ENCODE results near the gene ZFP30. TPM values are rescaled to one million over a fixed set of nuclear protein-coding genes. Genes with fewer than 3 reads are reported as not detected.
A peak's percentile ranks its signal among the peaks of the same experiment; 100 is the strongest.

The ZFP30 gene
- total and polyA plus RNA-seq, 2 experiments from 2014 or later, result 2.1 to 6.3 TPM

DNA sequence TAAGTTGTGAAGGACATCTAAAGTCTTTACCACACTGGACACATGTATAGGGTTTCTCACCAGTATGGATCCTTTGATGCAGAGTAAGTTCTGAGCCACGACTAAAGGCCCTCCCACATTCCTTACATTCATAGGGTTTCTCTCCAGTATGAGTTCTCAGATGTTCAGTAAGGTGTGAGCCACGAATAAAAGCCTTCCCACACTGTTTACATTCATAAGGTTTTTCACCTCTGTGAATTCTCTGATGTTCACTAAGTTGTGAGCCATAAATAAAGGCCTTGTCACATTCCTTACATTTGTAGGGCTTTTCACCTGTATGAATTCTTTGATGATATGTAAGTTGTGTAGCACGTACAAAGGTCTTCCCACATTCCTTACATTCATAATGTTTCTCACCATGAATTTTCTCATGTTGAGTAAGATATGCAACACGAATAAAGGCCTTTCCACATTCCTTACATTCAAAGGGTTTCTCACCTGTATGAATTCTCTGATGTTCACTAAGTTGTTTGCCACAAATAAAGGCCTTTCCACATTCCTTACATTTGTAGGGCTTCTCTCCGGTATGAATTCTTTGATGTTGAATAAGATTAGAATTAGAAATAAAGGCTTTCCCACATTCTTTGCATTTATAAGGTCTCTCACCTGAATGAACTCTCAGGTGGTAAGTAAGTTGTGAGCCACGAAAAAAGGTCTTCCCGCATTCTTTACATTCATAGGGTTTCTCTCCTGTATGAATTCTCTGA lies 90.5 kb downstream of the ZFP30 start:
- Histone ChIP-seq H3K36me3 (ENCODE audit: insufficient read depth) (peaks cover 70% of the 10 kb centered on the region), H3F3A (replicated peaks; ENCODE audit: low read depth) (no peaks in the 10 kb centered on the region), H3K79me2 (replicated peaks; ENCODE audit: insufficient read depth) (no peaks in the 10 kb centered on the region), H3K4me3 (no peak overlapping the region), H4K20me1 (replicated peaks; ENCODE audit: insufficient read depth) (no peaks in the 10 kb centered on the region), H2AFZ (no peak overlapping the region), H3K9me2 (ENCODE audit: insufficient read depth) (no peaks in the 10 kb centered on the region), H3K4me2 (no peak overlapping the region), H3K27ac (ENCODE audit: low read depth) (no peak overlapping the region), H3K27me3 (ENCODE audit: insufficient read depth) (no peaks in the 10 kb centered on the region), H3K4me1 (ENCODE audit: insufficient read depth) (no peaks in the 10 kb centered on the region)
- DNase-seq (ENCODE audit: low spot score) (peak; percentile 27), ATAC-seq (no peak)
- Mint-ChIP-seq H3K36me3 (ENCODE audit: low read depth) (peaks cover 90% of the 10 kb centered on the region), H3K4me1 (no peaks in the 10 kb centered on the region), H3K4me3 (no peak overlapping the region), H3K9me3 (peaks cover 93% of the 10 kb centered on the region), H3K27ac (no peak overlapping the region), H3K27me3 (ENCODE audit: insufficient read depth, low read depth, poor library complexity) (no peaks in the 10 kb centered on the region)
- TF ChIP-seq, protein P1, sequence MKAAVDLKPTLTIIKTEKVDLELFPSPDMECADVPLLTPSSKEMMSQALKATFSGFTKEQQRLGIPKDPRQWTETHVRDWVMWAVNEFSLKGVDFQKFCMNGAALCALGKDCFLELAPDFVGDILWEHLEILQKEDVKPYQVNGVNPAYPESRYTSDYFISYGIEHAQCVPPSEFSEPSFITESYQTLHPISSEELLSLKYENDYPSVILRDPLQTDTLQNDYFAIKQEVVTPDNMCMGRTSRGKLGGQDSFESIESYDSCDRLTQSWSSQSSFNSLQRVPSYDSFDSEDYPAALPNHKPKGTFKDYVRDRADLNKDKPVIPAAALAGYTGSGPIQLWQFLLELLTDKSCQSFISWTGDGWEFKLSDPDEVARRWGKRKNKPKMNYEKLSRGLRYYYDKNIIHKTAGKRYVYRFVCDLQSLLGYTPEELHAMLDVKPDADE (IDR thresholded peaks at IDR 0.05), result no peak
- TF ChIP-seq JUNB (IDR thresholded peaks at IDR 0.05; ENCODE audit: unreplicated experiment) (no peak), NANOG (IDR thresholded peaks at IDR 0.05; ENCODE audit: borderline replicate concordance) (no peak), STAT1 (IDR thresholded peaks at IDR 0.05; ENCODE audit: unreplicated experiment) (no peak)

Small RNA genes lying within 50 kb of the gene (small RNA-seq; reads per million reads assigned to genes)
- gene SELENOKP1 (ENCODE audit: low replicate concordance), result not detected

Other genes starting within 250 kb of the ZFP30 start
- 17.5 and 18.7 TPM in 2 replicates for gene ZNF569, start 188.0 kb downstream of the ZFP30 start, total RNA-seq (2014; rRNA removed; shearing (Covaris generic))
- 6.4 and 7.9 TPM in 2 replicates for gene ZNF569, start 188.0 kb downstream of the ZFP30 start, polyA plus RNA-seq (2016; fragmentation: Nextera tagmentation; extraction: Ambion mirVana)
- 3.5 and 6.8 TPM in 2 replicates for gene ZNF570, start 186.1 kb downstream of the ZFP30 start, total RNA-seq (2014; rRNA removed; shearing (Covaris generic))
- 3.4 and 6.6 TPM in 2 replicates for gene ZNF570, start 186.1 kb downstream of the ZFP30 start, polyA plus RNA-seq (2016; fragmentation: Nextera tagmentation; extraction: Ambion mirVana)
- 11.4 and 13.5 TPM in 2 replicates for gene ZNF793, start 148.5 kb downstream of the ZFP30 start, total RNA-seq (2014; rRNA removed; shearing (Covaris generic))
- 6.8 and 8.0 TPM in 2 replicates for gene ZNF793, start 148.5 kb downstream of the ZFP30 start, polyA plus RNA-seq (2016; fragmentation: Nextera tagmentation; extraction: Ambion mirVana)
- gene ZNF571, start 60.7 kb downstream of the ZFP30 start, total RNA-seq (2014; rRNA removed; shearing (Covaris generic)), result 4.4 and 6.3 TPM in 2 replicates
- 5.0 TPM in 2 replicates for gene ZNF571, start 60.7 kb downstream of the ZFP30 start, polyA plus RNA-seq (2016; fragmentation: Nextera tagmentation; extraction: Ambion mirVana)
- gene ZNF540, start 60.6 kb downstream of the ZFP30 start, total RNA-seq (2014; rRNA removed; shearing (Covaris generic)), result 3.0 TPM in 1 of 2 replicates, not detected in the other
- not detected in 2 replicates for gene ZNF540, start 60.6 kb downstream of the ZFP30 start, polyA plus RNA-seq (2016; fragmentation: Nextera tagmentation; extraction: Ambion mirVana)
- 9.0 and 11.4 TPM in 2 replicates for gene ZNF607, start 64.3 kb upstream of the ZFP30 start, total RNA-seq (2014; rRNA removed; shearing (Covaris generic))
- gene ZNF607, start 64.3 kb upstream of the ZFP30 start, polyA plus RNA-seq (2016; fragmentation: Nextera tagmentation; extraction: Ambion mirVana), result 3.0 and 3.2 TPM in 2 replicates
- gene ZNF573, start 124.1 kb upstream of the ZFP30 start, total RNA-seq (2014; rRNA removed; shearing (Covaris generic)), result 7.7 and 13.2 TPM in 2 replicates
- 10.3 and 10.8 TPM in 2 replicates for gene ZNF573, start 124.1 kb upstream of the ZFP30 start, polyA plus RNA-seq (2016; fragmentation: Nextera tagmentation; extraction: Ambion mirVana)